ENCODE results near the gene MRPL12.

MRPL12 gene

GRCh38 chr17:81672504-81672903 lies 30.7 kb upstream of the MRPL12 start:
- H3K9me3 ChIP-seq (ENCODE audit: insufficient read depth, low read length): no peaks in the 10 kb centered on the region
- peaks cover 6% of the 10 kb centered on the region; the same call in 1 of the 2 replicates for H3K36me3 ChIP-seq (ENCODE audit: low read length)
- no peak overlapping the region for H3K4me3 ChIP-seq (ENCODE audit: insufficient read depth, low read length, poor library complexity, severe bottlenecking)
- H3K4me2 ChIP-seq (ENCODE audit: low read depth, low read length, poor library complexity, severe bottlenecking): no peak overlapping the region
- peaks cover 14% of the 10 kb centered on the region for H3K79me2 ChIP-seq (ENCODE audit: insufficient read depth, low read length)
- no peak for TF ChIP-seq EZH2phosphoT487 (conservative IDR thresholded peaks at IDR 0.05; ENCODE audit: low read length)
- TF ChIP-seq CTCF (IDR thresholded peaks at IDR 0.05; ENCODE audit: insufficient read depth, low read length, poor library complexity, severe bottlenecking): no peak
- H3F3A ChIP-seq (ENCODE audit: insufficient read depth): no peaks in the 10 kb centered on the region
- no peaks in the 10 kb centered on the region for H4K20me1 ChIP-seq (ENCODE audit: low read depth, low read length)
- no peaks in the 10 kb centered on the region for H3K27me3 ChIP-seq (ENCODE audit: low read length)
- no peak overlapping the region for H3K27ac ChIP-seq (ENCODE audit: low read depth, low read length)
- H2AFZ ChIP-seq (ENCODE audit: low read depth, low read length, severe bottlenecking): no peak overlapping the region
- H3K9me2 ChIP-seq (replicated peaks; ENCODE audit: insufficient read depth, low read length): no peaks in the 10 kb centered on the region
- H3K9ac ChIP-seq (ENCODE audit: low read length): no peak overlapping the region

GRCh38 chr17:81672954-81673353 lies 30.2 kb upstream of the MRPL12 start:
- Histone ChIP-seq H2AFZ (ENCODE audit: low read depth, low read length, severe bottlenecking) (no peak overlapping the region), H3K9ac (ENCODE audit: low read length) (no peak overlapping the region), H3K9me3 (ENCODE audit: insufficient read depth, low read length) (no peaks in the 10 kb centered on the region), H3K27ac (ENCODE audit: low read depth, low read length) (no peak overlapping the region), H3K36me3 (ENCODE audit: low read length) (peaks cover 6% of the 10 kb centered on the region; the same call in 1 of the 2 replicates), H3K27me3 (ENCODE audit: low read length) (no peaks in the 10 kb centered on the region), H3K79me2 (ENCODE audit: insufficient read depth, low read length) (peaks cover 9% of the 10 kb centered on the region; the same call in 1 of the 2 replicates), H3F3A (ENCODE audit: insufficient read depth) (no peaks in the 10 kb centered on the region; the same call in 1 of the 2 replicates), H3K4me3 (ENCODE audit: insufficient read depth, low read length, poor library complexity, severe bottlenecking) (no peak overlapping the region), H3K4me2 (ENCODE audit: low read depth, low read length, poor library complexity, severe bottlenecking) (no peak overlapping the region), H3K9me2 (replicated peaks; ENCODE audit: insufficient read depth, low read length) (no peaks in the 10 kb centered on the region), H4K20me1 (ENCODE audit: low read depth, low read length) (no peaks in the 10 kb centered on the region)
- TF ChIP-seq EZH2phosphoT487 (conservative IDR thresholded peaks at IDR 0.05; ENCODE audit: low read length): no peak
- TF ChIP-seq CTCF (IDR thresholded peaks at IDR 0.05; ENCODE audit: insufficient read depth, low read length, poor library complexity, severe bottlenecking): no peak

GRCh38 chr17:81673561-81674258 lies 29.5 kb upstream of the MRPL12 start:
- H3K36me3 ChIP-seq (ENCODE audit: low read length): peaks cover 6% of the 10 kb centered on the region; the same call in 1 of the 2 replicates
- no peak overlapping the region for H3K27ac ChIP-seq (ENCODE audit: low read depth, low read length)
- H3K4me3 ChIP-seq (ENCODE audit: insufficient read depth, low read length, poor library complexity, severe bottlenecking): no peak overlapping the region

More at GRCh38 chr17:81673561-81674258, 29.5 kb upstream of the MRPL12 start:
- Histone ChIP-seq H4K20me1 (ENCODE audit: low read depth, low read length) (no peaks in the 10 kb centered on the region), H3K4me2 (ENCODE audit: low read depth, low read length, poor library complexity, severe bottlenecking) (no peak overlapping the region), H3F3A (ENCODE audit: insufficient read depth) (no peaks in the 10 kb centered on the region; the same call in 1 of the 2 replicates), H3K9ac (ENCODE audit: low read length) (no peak overlapping the region), H3K79me2 (ENCODE audit: insufficient read depth, low read length) (peaks cover 2% of the 10 kb centered on the region; the same call in 1 of the 2 replicates), H3K9me2 (replicated peaks; ENCODE audit: insufficient read depth, low read length) (no peaks in the 10 kb centered on the region), H3K27me3 (ENCODE audit: low read length) (no peaks in the 10 kb centered on the region), H3K9me3 (ENCODE audit: insufficient read depth, low read length) (no peaks in the 10 kb centered on the region), H2AFZ (ENCODE audit: low read depth, low read length, severe bottlenecking) (no peak overlapping the region)
- TF ChIP-seq CTCF (IDR thresholded peaks at IDR 0.05; ENCODE audit: insufficient read depth, low read length, poor library complexity, severe bottlenecking) (no peak), EZH2phosphoT487 (conservative IDR thresholded peaks at IDR 0.05; ENCODE audit: low read length) (no peak)

Data from SU-DHL-6 (cell line).